HUES6 (cell line): ENCODE results near the gene CFAP61.

Experiments used
- H3K27ac ChIP-seq: 2 replicates; pipeline ENCODE4 v1.7.0; 2013; ENCODE audit warnings: low read depth, mild to moderate bottlenecking, low read length, inconsistent platforms
- H3K27me3 ChIP-seq: 2 replicates; pipeline ENCODE4 v1.6.1; 2013; ENCODE audit warnings: low read length; ENCODE audit not compliant: control insufficient read depth, insufficient read depth
- H3K36me3 ChIP-seq: 2 replicates; pipeline ENCODE4 v1.6.1; 2013; ENCODE audit warnings: low read length; ENCODE audit not compliant: control insufficient read depth, insufficient read depth
- H3K4me1 ChIP-seq: 2 replicates; pipeline ENCODE4 v1.6.1; 2013; ENCODE audit warnings: low read length; ENCODE audit not compliant: control insufficient read depth, insufficient read depth
- H3K4me3 ChIP-seq: 2 replicates; pipeline ENCODE4 v1.5.1; 2013; ENCODE audit warnings: low read depth, low read length
- H3K9ac ChIP-seq: one replicate; pipeline ENCODE4 v1.6.1; 2013; ENCODE audit warnings: mild to moderate bottlenecking, low read length
- H3K9me3 ChIP-seq: 2 replicates; pipeline ENCODE4 v1.6.1; 2013; ENCODE audit warnings: low read depth, low read length; ENCODE audit not compliant: control insufficient read depth, insufficient read depth

The CFAP61 gene

GRCh38 chr20:20259533-20259932 lies 207.2 kb downstream of the CFAP61 start:
- H3K4me3 ChIP-seq: no peak overlapping the region
- H3K9me3 ChIP-seq: no peaks in the 10 kb centered on the region
- no peak overlapping the region for H3K27ac ChIP-seq
- no peaks in the 10 kb centered on the region for H3K36me3 ChIP-seq
- H3K27me3 ChIP-seq: no peaks in the 10 kb centered on the region
- H3K9ac ChIP-seq: no peak overlapping the region
- H3K4me1 ChIP-seq: no peaks in the 10 kb centered on the region

- Histone ChIP-seq H3K36me3 (no peaks in the 10 kb centered on the region), H3K9ac (no peak overlapping the region), H3K9me3 (no peaks in the 10 kb centered on the region), H3K27me3 (no peaks in the 10 kb centered on the region), H3K4me3 (no peak overlapping the region), H3K27ac (no peak overlapping the region), H3K4me1 (no peaks in the 10 kb centered on the region)
Measured at GRCh38 chr20:20261159-20261558, 208.8 kb downstream of the CFAP61 start.

- no peak overlapping the region for H3K27ac ChIP-seq
- H3K4me1 ChIP-seq: peaks cover 7% of the 10 kb centered on the region; the same call in 1 of the 2 replicates
- H3K9me3 ChIP-seq: no peaks in the 10 kb centered on the region
- H3K36me3 ChIP-seq: no peaks in the 10 kb centered on the region
- H3K4me3 ChIP-seq: no peak overlapping the region
- H3K27me3 ChIP-seq: no peaks in the 10 kb centered on the region
- H3K9ac ChIP-seq: no peak overlapping the region
Measured at GRCh38 chr20:20265210-20265609, 212.9 kb downstream of the CFAP61 start.

GRCh38 chr20:20266552-20266951 lies 214.2 kb downstream of the CFAP61 start:
- H3K4me1 ChIP-seq: peaks cover 7% of the 10 kb centered on the region; the same call in 1 of the 2 replicates

GRCh38 chr20:20267685-20268370 lies 215.5 kb downstream of the CFAP61 start:
- Histone ChIP-seq H3K27ac (no peak overlapping the region), H3K9me3 (no peaks in the 10 kb centered on the region), H3K4me3 (no peak overlapping the region), H3K9ac (no peak overlapping the region), H3K36me3 (no peaks in the 10 kb centered on the region), H3K4me1 (peaks cover 7% of the 10 kb centered on the region; the same call in 1 of the 2 replicates), H3K27me3 (no peaks in the 10 kb centered on the region)

More at GRCh38 chr20:20266552-20266951, 214.2 kb downstream of the CFAP61 start:
- Histone ChIP-seq H3K9me3 (no peaks in the 10 kb centered on the region), H3K27me3 (no peaks in the 10 kb centered on the region), H3K27ac (no peak overlapping the region), H3K9ac (no peak overlapping the region), H3K4me3 (no peak overlapping the region), H3K36me3 (no peaks in the 10 kb centered on the region)

GRCh38 chr20:20271271-20271670 lies 218.9 kb downstream of the CFAP61 start:
- H3K36me3 ChIP-seq: no peaks in the 10 kb centered on the region
- no peak overlapping the region for H3K27ac ChIP-seq
- no peak overlapping the region for H3K4me3 ChIP-seq
- H3K9me3 ChIP-seq: no peaks in the 10 kb centered on the region
- peaks cover 7% of the 10 kb centered on the region; the same call in 1 of the 2 replicates for H3K4me1 ChIP-seq
- H3K27me3 ChIP-seq: no peaks in the 10 kb centered on the region
- H3K9ac ChIP-seq: no peak overlapping the region

- H3K4me3 ChIP-seq: no peak overlapping the region
- no peaks in the 10 kb centered on the region for H3K27me3 ChIP-seq
- no peak overlapping the region for H3K27ac ChIP-seq
- H3K9me3 ChIP-seq: no peaks in the 10 kb centered on the region
- H3K4me1 ChIP-seq: peaks cover 3% of the 10 kb centered on the region; the same call in 1 of the 2 replicates
- no peaks in the 10 kb centered on the region for H3K36me3 ChIP-seq
- H3K9ac ChIP-seq: no peak overlapping the region
Measured at GRCh38 chr20:20272686-20273085, 220.4 kb downstream of the CFAP61 start.

- no peak overlapping the region for H3K4me3 ChIP-seq
- no peaks in the 10 kb centered on the region for H3K4me1 ChIP-seq
- no peaks in the 10 kb centered on the region for H3K36me3 ChIP-seq
- H3K9me3 ChIP-seq: no peaks in the 10 kb centered on the region
- no peaks in the 10 kb centered on the region for H3K27me3 ChIP-seq
- H3K9ac ChIP-seq: no peak overlapping the region
- H3K27ac ChIP-seq: no peak overlapping the region
Measured at GRCh38 chr20:20273286-20273685, 221.0 kb downstream of the CFAP61 start.

- Histone ChIP-seq H3K27ac (no peak overlapping the region), H3K36me3 (no peaks in the 10 kb centered on the region), H3K9me3 (no peaks in the 10 kb centered on the region), H3K4me3 (no peak overlapping the region), H3K27me3 (no peaks in the 10 kb centered on the region), H3K9ac (no peak overlapping the region), H3K4me1 (no peaks in the 10 kb centered on the region)
Measured at GRCh38 chr20:20274821-20275220, 222.5 kb downstream of the CFAP61 start.

GRCh38 chr20:20275636-20276035 lies 223.3 kb downstream of the CFAP61 start:
- H3K27ac ChIP-seq: no peak overlapping the region
- no peak overlapping the region for H3K9ac ChIP-seq
- no peaks in the 10 kb centered on the region for H3K4me1 ChIP-seq
- no peak overlapping the region for H3K4me3 ChIP-seq
- no peaks in the 10 kb centered on the region for H3K36me3 ChIP-seq
- H3K9me3 ChIP-seq: no peaks in the 10 kb centered on the region
- H3K27me3 ChIP-seq: no peaks in the 10 kb centered on the region

- H3K27ac ChIP-seq: no peak overlapping the region
- H3K4me3 ChIP-seq: no peak overlapping the region
- H3K4me1 ChIP-seq: no peaks in the 10 kb centered on the region
- H3K27me3 ChIP-seq: no peaks in the 10 kb centered on the region
- H3K9ac ChIP-seq: no peak overlapping the region
- H3K36me3 ChIP-seq: no peaks in the 10 kb centered on the region
- no peaks in the 10 kb centered on the region for H3K9me3 ChIP-seq
Measured at GRCh38 chr20:20276811-20277530, 224.6 kb downstream of the CFAP61 start.
